ENCODE results near the gene ZNF276.
A peak's percentile ranks its signal among the peaks of the same experiment; 100 is the strongest.
"Not testable (repeated sequence)": the region's sequence is repeated elsewhere in the genome, so short reads cannot be mapped to it uniquely, and the experiment has no call there.

ZNF276 gene, protein sequence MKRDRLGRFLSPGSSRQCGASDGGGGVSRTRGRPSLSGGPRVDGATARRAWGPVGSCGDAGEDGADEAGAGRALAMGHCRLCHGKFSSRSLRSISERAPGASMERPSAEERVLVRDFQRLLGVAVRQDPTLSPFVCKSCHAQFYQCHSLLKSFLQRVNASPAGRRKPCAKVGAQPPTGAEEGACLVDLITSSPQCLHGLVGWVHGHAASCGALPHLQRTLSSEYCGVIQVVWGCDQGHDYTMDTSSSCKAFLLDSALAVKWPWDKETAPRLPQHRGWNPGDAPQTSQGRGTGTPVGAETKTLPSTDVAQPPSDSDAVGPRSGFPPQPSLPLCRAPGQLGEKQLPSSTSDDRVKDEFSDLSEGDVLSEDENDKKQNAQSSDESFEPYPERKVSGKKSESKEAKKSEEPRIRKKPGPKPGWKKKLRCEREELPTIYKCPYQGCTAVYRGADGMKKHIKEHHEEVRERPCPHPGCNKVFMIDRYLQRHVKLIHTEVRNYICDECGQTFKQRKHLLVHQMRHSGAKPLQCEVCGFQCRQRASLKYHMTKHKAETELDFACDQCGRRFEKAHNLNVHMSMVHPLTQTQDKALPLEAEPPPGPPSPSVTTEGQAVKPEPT

DNA sequence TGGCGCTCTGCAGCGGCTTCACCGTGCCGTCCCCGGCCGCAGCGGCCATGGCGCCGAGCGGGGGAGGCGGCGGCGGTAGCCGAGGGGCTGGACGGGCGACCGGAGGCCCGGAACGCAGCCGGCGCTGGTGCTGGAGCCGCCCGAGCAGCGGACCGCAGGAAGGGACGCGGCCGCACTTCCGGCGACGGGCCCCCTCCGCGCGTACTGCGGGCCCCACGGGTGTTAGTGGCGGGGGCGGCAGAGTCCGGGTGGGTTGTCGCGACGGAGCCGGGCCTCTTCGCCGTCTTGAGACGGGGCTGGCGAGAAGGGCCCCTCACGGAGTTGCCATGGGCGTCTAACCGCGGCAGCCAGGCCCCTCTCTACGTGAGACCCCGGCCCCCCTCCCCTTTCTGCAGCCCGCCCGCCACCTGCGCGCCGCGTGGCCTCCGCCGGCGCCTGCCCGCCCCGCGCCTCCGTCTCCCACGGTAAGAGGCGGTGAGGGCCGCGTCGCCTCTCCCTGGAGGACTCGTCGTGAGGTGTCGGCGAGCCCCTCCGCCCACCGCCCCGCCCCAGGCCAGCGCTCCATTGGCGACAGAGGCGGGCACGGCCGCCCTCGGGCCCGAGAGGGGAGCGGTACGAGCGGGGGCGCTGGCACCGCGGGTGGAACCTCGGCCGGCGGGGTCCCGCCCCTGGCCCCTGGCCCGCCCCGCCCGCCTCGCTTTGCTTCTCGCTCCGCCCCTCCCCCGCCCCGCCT is at the start of gene ZNF276, which contains the start of gene VPS9D1:
Gene ZNF276, plus strand, starts transcription at position 725 of the 733 bp plus-strand sequence. CDS start 104 bp downstream, outside the sequence.
Gene VPS9D1, minus strand, starts transcription at position 86 of the 733 bp plus-strand sequence. Its CDS starts 37 bp downstream, at position 49.
- DNase-seq, result no peak

DNA sequence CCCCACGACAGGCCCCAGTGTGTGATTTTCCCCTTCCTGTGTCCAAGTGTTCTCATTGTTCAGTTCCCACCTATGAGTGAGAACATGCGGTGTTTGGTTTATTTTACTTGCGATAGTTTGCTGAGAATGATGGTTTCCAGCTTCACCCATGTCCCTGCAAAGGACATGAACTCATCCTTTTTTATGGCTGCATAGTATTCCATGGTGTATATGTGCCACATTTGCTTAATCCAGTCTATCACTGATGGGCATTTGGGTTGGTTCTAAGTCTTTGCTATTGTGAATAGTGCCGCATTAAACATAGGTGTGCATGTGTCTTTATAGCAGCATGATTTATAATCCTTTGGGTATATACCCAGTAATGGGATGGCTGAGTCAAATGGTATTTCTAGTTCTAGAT is 49.8 kb upstream of the ZNF276 start:
- not testable (repeated sequence) for DNase-seq

DNA sequence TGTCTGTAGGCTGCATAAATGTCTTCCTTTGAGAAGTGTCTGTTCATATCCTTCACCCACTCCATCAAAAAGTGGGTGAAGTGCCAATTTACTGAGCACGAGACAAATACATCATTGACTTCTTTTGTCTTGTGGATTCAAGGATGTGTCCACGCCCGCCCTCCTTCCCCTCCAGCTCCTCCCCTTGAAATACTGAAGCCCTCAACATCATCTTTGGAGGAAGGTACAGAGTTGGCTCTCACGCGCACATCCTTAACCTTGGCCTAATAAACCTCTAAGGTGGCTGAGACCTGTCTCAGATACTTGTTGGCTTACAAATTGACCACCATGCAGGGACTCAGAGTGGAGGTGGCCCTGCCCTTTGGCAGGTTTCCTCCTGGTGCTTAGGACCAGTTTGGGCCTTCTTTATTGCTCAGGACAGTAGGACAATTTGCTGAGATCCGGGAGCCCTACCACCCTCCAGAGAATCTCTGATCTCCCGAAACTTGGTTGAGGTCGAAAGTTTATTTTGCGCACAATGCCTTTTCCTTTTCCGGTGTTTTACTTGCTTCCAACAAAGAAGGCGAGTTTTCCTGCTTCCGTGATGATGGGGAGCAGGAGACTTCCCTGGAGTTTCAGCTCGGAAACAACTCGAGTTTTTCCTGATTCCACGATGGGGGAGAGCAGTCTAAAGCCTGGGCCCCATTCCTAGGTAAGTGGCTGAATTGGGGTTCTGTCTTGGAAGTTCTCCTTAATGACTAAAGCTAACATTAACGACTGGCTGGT is 49.0 kb upstream of the ZNF276 start:
- no peak for DNase-seq

DNA sequence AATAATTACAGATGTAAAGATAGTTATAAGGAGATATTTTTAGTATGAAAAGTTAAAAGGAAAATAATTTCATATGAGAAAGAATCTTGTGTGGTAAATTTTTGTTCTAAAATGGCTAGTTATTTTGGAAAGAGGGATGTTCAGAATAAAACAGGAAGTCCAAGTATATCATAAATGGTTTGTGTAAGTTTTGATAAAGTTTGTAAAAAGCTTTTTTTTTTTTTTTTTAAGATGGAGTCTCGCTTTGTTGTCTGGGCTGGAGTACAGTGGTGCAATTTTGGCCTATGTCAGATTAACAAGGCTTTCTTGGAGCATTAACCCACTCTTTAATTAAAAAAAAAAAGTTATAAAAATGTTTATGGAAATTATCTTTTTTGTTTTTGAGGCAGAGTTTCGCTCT is 43.1 kb upstream of the ZNF276 start:
- DNase-seq, result no peak

DNA sequence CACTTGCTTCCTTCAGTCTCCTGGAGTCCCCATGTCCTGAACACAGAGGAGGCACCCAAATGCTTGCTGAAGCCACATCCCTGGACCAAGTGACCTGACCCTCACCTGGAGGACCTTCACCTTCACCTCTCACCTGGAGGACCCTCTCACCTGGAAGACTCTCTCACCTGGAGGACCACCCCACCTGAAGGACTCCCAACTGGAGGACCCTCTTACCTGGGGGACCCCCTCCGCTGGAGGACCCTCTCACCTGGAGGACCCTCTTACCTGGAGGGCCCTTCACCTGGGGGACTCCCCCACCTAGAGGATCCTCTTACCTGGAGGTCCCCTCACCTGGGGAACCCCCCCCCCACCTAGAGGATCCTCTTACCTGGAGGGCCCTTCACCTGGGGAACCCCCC is 35.4 kb upstream of the ZNF276 start:
- DNase-seq, result no peak

DNA sequence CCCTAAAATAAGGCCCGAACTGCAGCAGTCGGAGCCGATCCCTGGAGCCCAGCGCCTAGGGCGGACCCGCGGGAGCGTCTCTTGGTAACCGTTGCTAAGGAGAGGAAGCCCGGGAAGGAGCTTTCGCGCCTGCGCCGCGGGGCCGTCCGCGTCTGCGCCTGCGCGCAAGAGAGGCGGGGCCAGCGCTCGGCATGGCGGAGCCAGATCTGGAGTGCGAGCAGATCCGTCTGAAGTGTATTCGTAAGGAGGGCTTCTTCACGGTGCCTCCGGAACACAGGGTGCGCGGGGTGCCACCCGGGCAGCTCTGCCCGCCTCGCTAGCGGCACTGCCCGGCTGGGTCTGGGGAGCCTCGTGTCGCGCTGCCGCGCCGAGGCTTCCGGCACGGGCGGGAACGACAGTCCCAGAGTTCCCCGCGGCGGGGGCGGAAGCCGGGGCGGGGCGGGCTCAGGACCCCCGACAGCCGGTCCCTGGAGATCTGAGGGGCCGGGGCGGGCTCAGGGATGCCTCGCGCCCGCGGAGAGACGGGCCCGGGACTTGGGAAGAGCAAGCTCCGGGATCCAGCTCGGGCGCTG is 34.7 kb upstream of the ZNF276 start, which contains the start of gene CDK10:
Gene CDK10, plus strand, starts transcription at position 170 of the 572 bp plus-strand sequence. Its CDS starts 22 bp downstream, at position 192.
- DNase-seq, result peak; percentile 71

DNA sequence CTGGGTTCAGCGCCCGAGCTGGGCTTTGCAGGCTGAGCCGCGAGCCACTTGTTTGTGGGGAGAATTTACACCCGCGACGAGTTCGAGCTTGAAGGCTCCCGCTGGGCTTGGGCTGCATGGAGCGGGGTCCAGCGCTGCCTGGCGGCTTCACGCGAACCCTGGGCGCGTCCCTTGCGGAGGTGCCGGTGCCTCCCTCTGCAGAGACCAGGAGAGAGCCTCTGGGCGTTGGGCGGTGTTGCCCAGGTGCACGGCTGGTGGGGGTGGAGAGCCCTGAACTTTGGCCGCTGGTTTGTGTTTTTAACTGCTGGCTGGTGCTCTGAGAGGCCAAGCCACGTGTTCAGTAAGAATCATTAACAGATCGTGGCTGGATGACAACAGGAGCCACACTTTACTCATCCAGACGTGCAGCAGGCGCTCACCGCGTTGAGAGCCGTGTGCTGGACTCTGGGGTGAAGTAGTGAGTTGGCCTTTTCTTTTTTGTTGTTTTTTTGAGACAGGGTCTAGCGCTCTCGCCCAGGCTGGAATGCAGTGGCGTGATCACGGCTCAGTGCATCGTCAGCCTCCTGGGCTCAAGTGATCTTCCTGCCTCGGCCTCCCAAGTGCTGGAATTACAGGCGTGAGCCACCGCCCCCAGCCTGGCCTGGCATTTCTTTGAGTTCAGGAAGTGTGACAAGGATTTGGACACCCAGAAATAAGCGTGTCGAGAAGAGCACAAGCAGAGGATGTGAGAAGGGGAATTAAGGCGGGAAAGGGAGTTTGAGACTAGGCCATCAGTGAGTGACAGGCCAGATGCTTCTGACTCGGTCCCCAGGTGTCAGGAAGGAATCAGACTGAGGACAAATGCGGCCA is 34.0 kb upstream of the ZNF276 start:
- no peak for DNase-seq

DNA sequence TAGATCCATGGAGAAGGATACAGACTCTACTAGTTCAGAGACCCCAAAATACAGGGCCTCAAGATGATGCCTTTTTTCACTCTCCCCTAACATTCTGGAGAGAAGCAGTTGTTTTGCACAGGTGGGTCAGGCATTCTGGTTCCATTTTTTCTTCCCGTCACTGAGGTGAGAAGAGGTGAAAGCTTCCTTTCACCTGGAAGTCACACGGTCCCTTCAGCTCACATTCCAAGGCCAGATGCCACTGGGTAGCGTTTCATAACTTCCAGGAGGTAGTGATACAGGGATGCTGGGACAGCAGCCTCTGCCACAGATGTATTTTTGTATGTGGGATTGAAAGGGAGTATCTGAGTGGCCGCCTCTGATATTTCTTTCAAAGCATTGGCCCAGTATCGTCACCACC is 32.9 kb upstream of the ZNF276 start:
- DNase-seq, result no peak

DNA sequence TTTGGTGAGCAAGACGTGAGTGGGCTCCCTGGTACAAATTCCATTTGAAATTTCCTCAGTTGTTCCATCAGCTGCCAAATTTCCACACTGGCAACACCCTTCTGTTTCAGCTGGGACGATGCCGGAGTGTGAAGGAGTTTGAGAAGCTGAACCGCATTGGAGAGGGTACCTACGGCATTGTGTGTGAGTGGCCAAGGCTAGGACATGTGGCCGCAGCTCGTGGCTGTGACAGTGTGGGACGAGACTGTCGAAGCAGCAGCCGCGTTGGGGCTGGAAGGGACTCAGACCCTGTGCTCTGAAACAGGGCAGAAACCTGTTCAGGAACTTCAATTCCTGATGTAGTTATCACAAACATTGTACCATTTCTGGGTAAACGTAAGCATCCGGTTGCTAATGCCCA is 32.2 kb upstream of the ZNF276 start:
- DNase-seq, result no peak

DNA sequence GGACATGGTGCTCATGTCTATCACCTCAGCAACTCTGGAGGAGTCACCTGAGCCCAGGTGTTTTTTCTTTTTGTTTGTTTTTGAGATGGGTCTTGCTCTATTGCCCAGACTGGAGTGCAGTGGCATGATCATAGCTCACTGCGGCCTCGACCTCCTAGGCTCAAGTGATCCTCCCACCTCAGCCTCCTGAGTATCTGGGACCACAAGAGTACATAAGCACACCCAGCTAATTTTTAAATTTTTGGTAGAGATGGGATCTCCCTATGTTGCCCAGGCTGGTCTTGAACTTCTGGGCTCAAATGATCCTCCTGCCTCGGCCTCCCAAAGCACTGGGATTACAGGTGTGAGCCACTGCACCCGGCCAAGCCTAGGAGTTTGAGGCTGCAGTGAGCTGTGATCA is 31.7 kb upstream of the ZNF276 start:
- DNase-seq, result not testable (repeated sequence)

DNA sequence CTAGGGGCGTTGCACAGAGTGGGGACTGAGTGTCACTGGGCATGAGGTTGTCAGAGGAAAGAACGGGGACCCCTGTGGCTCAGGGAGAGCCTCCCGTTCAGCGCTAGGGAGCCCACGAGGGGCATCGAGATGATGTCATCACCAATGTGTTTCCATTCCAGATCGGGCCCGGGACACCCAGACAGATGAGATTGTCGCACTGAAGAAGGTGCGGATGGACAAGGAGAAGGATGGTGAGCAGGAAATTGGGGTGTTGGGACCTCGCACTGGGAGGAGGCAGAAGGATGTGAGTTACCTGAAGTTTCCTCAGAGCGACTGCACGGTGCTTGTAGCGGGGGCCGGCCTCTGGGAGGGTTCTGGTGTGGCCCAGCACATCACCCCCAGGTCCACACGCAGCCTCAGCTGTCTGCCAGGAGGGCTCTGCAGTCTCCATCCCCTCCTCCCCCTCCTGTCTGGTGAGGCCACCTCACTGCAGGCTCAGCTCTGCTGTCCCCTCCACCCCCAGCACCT is 30.9 kb upstream of the ZNF276 start:
- DNase-seq, result no peak

DNA sequence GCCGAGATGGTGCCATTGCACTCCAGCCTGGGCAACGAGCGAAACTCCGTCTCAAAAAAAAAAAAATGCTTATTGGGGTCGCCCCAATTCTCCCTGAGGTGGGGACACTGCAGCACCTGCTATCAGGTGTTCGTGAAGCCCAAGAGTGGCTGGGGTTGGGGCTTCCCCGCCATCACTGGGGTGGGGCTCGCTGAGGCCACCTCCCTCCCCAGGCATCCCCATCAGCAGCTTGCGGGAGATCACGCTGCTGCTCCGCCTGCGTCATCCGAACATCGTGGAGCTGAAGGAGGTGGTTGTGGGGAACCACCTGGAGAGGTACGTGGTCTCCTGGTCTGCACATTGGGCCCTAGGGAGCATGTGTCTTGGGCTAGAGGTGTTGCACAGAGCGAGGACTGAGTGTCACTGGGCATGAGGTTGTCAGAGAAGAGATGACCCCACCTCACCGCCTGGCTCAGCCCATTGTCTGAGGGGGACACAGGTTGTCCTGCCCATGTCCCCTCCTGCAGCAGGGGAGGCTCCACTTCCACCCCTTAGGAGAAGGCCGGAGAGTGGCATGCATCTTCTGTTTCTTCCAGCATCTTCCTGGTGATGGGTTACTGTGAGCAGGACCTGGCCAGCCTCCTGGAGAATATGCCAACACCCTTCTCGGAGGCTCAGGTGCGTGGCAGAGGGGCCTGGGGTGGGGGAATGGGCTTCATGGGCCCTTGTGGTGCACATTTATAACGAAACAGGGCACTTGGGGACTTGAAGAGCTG is 29.9 kb upstream of the ZNF276 start:
- DNase-seq, result no peak

DNA sequence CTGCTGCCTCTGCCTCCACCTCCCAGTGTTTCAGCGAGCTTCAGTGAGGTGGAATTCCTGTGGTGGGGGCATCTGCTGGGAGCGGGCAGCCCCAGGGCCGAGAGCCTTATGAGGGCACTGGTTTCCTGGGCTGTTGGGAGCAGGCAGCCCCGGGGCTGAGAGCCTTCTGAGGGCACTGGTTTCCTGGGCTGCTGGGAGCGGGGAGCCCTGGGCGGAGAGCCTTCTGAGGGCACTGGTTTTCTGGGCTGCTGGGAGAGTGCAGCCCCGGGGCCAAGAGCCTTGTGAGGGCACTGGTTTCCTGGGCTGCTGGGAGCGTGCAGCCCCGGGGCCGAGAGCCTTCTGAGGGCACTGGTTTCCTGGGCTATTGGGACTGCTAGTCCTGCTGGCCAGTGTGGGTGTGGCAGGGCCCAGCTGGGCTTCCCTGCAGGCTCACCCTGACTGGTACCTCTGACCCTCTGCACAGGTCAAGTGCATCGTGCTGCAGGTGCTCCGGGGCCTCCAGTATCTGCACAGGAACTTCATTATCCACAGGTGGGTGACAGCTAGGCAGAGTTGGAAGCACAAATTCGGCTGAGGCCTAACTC is 29.3 kb upstream of the ZNF276 start:
- no peak for DNase-seq

DNA sequence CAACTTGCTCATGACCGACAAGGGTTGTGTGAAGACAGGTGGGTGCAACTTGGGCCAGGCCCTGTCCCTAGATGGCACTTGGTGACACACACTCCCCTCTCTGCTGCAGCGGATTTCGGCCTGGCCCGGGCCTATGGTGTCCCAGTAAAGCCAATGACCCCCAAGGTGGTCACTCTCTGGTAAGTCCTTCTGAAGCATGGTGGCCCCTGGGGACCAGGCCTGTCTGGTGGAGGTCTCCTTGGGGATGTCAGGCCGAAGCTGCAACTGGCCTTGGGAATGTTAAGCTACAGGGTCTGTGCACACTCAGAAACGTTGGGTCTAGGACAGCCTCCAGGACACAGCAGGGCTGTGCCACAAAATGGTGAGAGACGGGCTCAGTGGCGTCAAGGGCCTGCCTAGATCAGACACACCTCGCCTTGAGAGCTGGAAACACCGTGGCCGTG is 28.0 kb upstream of the ZNF276 start:
- no peak for DNase-seq

DNA sequence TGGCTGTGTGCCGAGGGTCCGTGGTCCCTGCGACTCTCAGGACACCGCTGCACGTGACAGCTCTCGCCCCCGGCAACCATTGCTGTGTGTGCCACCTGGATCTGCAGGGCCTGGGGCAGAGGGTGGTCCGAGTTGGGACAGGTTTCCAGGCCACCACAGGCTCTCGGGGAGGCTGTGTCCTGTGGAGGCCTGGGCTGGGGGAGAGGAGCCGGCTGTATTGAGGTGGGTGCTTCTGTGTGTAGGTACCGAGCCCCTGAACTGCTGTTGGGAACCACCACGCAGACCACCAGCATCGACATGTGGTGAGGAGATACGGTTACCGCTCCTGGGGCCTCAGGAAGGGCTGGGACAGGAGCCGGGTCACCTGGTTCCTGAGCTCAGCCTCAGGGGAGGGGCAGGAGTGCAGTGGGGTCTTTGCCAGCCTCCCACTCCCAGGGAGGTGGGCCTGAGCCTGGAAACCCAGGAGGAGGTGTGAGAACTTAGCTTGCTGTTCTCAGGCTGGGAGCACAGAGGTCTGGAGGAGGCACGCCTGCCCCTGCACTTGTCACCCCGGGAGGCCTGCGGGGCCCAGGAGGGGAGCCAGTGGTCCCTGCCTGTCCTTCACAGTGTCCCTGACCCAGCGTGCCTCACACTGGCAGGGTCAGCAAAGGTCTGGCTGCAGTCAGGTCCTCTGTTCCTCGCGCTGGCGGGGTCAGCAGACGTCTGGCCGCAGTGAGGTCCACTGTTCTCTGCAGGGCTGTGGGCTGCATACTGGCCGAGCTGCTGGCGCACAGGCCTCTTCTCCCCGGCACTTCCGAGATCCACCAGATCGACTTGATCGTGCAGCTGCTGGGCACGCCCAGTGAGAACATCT is 27.2 kb upstream of the ZNF276 start:
- no peak for DNase-seq

DNA sequence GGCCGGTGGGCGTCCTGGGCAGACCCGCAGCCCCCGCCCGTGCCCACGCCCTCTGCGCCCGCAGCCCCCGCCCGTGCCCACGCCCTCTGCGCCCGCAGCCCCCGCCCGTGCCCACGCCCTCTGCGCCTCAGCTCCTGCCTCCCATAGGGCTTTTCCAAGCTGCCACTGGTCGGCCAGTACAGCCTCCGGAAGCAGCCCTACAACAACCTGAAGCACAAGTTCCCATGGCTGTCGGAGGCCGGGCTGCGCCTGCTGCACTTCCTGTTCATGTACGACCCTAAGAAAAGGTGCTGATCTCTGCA is 26.6 kb upstream of the ZNF276 start:
- DNase-seq, result not testable (repeated sequence)

DNA sequence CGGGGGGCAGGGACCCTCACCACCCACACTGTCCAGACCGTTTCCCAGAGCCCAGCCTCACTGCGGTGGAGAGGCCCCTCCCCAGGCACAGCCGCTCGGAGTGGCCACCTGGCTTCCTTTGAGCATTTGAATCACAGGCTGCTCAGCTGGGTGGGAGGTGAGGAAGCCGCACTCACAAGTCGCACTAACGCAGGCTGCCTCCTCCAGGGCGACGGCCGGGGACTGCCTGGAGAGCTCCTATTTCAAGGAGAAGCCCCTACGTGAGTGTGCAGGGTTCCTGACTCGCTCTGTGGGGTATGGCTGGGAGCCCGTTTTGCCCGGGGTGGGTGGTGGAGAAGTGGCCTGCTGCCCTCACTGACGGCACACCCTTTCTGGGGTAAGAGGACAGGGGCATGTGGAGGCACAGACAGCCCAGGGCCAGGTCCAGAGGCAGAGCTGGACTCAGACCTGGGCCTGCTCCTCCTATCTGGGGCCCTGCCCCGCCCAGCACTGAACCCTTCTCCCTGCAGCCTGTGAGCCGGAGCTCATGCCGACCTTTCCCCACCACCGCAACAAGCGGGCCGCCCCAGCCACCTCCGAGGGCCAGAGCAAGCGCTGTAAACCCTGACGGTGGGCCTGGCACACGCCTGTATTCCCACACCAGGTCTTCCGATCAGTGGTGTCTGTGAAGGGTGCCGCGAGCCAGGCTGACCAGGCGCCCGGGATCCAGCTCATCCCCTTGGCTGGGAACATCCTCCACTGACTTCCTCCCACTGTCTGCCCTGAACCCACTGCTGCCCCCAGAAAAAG is 26.1 kb upstream of the ZNF276 start:
- no peak for DNase-seq

Measured in NCI-H748 treated with DMSO at 0.1 percent for 48 hours (cell line).